ENCODE results near the gene DNER.
"Not testable (repeated sequence)": the region's sequence is repeated elsewhere in the genome, so short reads cannot be mapped to it uniquely, and the experiment has no call there.

Gene DNER

GRCh38 chr2:229519655-229520430 is 194.5 kb downstream of the DNER start:
- Histone ChIP-seq H3K9ac (ENCODE audit: insufficient read length, low read depth) (no peak overlapping the region), H3K27me3 (ENCODE audit: insufficient read depth, insufficient read length) (no peaks in the 10 kb centered on the region), H3K4me1 (ENCODE audit: insufficient read depth, insufficient read length) (no peaks in the 10 kb centered on the region), H3K4me3 (ENCODE audit: insufficient read length, low read depth) (no peak overlapping the region), H3K9me3 (ENCODE audit: insufficient read depth, low read length) (no peaks in the 10 kb centered on the region), H3K36me3 (ENCODE audit: insufficient read depth, insufficient read length, low read length) (no peaks in the 10 kb centered on the region)
- TF ChIP-seq SUZ12 (IDR thresholded peaks at IDR 0.05; ENCODE audit: extremely low read depth, insufficient read depth, insufficient read length) = no peak
- TF ChIP-seq ZNF274 (IDR thresholded peaks at IDR 0.05; ENCODE audit: low read depth, low read length) = no peak
- TF ChIP-seq YY1 (IDR thresholded peaks at IDR 0.05; ENCODE audit: insufficient read depth, insufficient read length) = no peak
- DNase-seq (ENCODE audit: low read depth, low spot score) = no peak

GRCh38 chr2:229514273-229514895 is 200.0 kb downstream of the DNER start:
- TF ChIP-seq YY1 (IDR thresholded peaks at IDR 0.05; ENCODE audit: insufficient read depth, insufficient read length) = no peak
- no peak for TF ChIP-seq SUZ12 (IDR thresholded peaks at IDR 0.05; ENCODE audit: extremely low read depth, insufficient read depth, insufficient read length)
- no peak for TF ChIP-seq ZNF274 (IDR thresholded peaks at IDR 0.05; ENCODE audit: low read depth, low read length)
- no peaks in the 10 kb centered on the region for H3K27me3 ChIP-seq (ENCODE audit: insufficient read depth, insufficient read length)
- DNase-seq (ENCODE audit: low read depth, low spot score) = no peak
- no peaks in the 10 kb centered on the region for H3K9me3 ChIP-seq (ENCODE audit: insufficient read depth, low read length)
- no peaks in the 10 kb centered on the region for H3K36me3 ChIP-seq (ENCODE audit: insufficient read depth, insufficient read length, low read length)
- H3K9ac ChIP-seq (ENCODE audit: insufficient read length, low read depth) = no peak overlapping the region
- no peak overlapping the region for H3K4me3 ChIP-seq (ENCODE audit: insufficient read length, low read depth)
- no peaks in the 10 kb centered on the region for H3K4me1 ChIP-seq (ENCODE audit: insufficient read depth, insufficient read length)

- Histone ChIP-seq H3K27me3 (ENCODE audit: insufficient read depth, insufficient read length) (no peaks in the 10 kb centered on the region), H3K9me3 (ENCODE audit: insufficient read depth, low read length) (no peaks in the 10 kb centered on the region), H3K36me3 (ENCODE audit: insufficient read depth, insufficient read length, low read length) (no peaks in the 10 kb centered on the region), H3K4me3 (ENCODE audit: insufficient read length, low read depth) (no peak overlapping the region), H3K9ac (ENCODE audit: insufficient read length, low read depth) (no peak overlapping the region), H3K4me1 (ENCODE audit: insufficient read depth, insufficient read length) (no peaks in the 10 kb centered on the region)
- no peak for DNase-seq (ENCODE audit: low read depth, low spot score)
- TF ChIP-seq SUZ12 (IDR thresholded peaks at IDR 0.05; ENCODE audit: extremely low read depth, insufficient read depth, insufficient read length) (no peak), ZNF274 (IDR thresholded peaks at IDR 0.05; ENCODE audit: low read depth, low read length) (no peak), YY1 (IDR thresholded peaks at IDR 0.05; ENCODE audit: insufficient read depth, insufficient read length) (no peak)
Observed at GRCh38 chr2:229511524-229511923, 202.8 kb downstream of the DNER start.

- H3K36me3 ChIP-seq (ENCODE audit: insufficient read depth, insufficient read length, low read length); H3K4me3 ChIP-seq (ENCODE audit: insufficient read length, low read depth); H3K9me3 ChIP-seq (ENCODE audit: insufficient read depth, low read length); H3K9ac ChIP-seq (ENCODE audit: insufficient read length, low read depth); DNase-seq (ENCODE audit: low read depth, low spot score); H3K27me3 ChIP-seq (ENCODE audit: insufficient read depth, insufficient read length); H3K4me1 ChIP-seq (ENCODE audit: insufficient read depth, insufficient read length): not testable (repeated sequence)
Observed at GRCh38 chr2:229506699-229507098, 207.7 kb downstream of the DNER start.

- no peak for DNase-seq (ENCODE audit: low read depth, low spot score)
- H3K9me3 ChIP-seq (ENCODE audit: insufficient read depth, low read length) = no peaks in the 10 kb centered on the region
- no peaks in the 10 kb centered on the region for H3K4me1 ChIP-seq (ENCODE audit: insufficient read depth, insufficient read length)
- no peak overlapping the region for H3K9ac ChIP-seq (ENCODE audit: insufficient read length, low read depth)
- TF ChIP-seq ZNF274 (IDR thresholded peaks at IDR 0.05; ENCODE audit: low read depth, low read length) = no peak
- no peak for TF ChIP-seq YY1 (IDR thresholded peaks at IDR 0.05; ENCODE audit: insufficient read depth, insufficient read length)
- TF ChIP-seq SUZ12 (IDR thresholded peaks at IDR 0.05; ENCODE audit: extremely low read depth, insufficient read depth, insufficient read length) = no peak
- H3K36me3 ChIP-seq (ENCODE audit: insufficient read depth, insufficient read length, low read length) = no peaks in the 10 kb centered on the region
- no peaks in the 10 kb centered on the region for H3K27me3 ChIP-seq (ENCODE audit: insufficient read depth, insufficient read length)
- no peak overlapping the region for H3K4me3 ChIP-seq (ENCODE audit: insufficient read length, low read depth)
Observed at GRCh38 chr2:229501051-229501794, 213.1 kb downstream of the DNER start.

- no peak for TF ChIP-seq ZNF274 (IDR thresholded peaks at IDR 0.05; ENCODE audit: low read depth, low read length)
- H3K27me3 ChIP-seq (ENCODE audit: insufficient read depth, insufficient read length) = no peaks in the 10 kb centered on the region
- no peaks in the 10 kb centered on the region for H3K36me3 ChIP-seq (ENCODE audit: insufficient read depth, insufficient read length, low read length)
- no peak for DNase-seq (ENCODE audit: low read depth, low spot score)
- H3K4me3 ChIP-seq (ENCODE audit: insufficient read length, low read depth) = no peak overlapping the region
- no peak overlapping the region for H3K9ac ChIP-seq (ENCODE audit: insufficient read length, low read depth)
- H3K9me3 ChIP-seq (ENCODE audit: insufficient read depth, low read length) = peaks cover 10% of the 10 kb centered on the region
- H3K4me1 ChIP-seq (ENCODE audit: insufficient read depth, insufficient read length) = no peaks in the 10 kb centered on the region
Observed at GRCh38 chr2:229492034-229492433, 222.3 kb downstream of the DNER start.

GRCh38 chr2:229490167-229490566 is 224.2 kb downstream of the DNER start:
- peaks cover 10% of the 10 kb centered on the region for H3K9me3 ChIP-seq (ENCODE audit: insufficient read depth, low read length)
- H3K4me3 ChIP-seq (ENCODE audit: insufficient read length, low read depth) = no peak overlapping the region
- TF ChIP-seq SUZ12 (IDR thresholded peaks at IDR 0.05; ENCODE audit: extremely low read depth, insufficient read depth, insufficient read length) (no peak), ZNF274 (IDR thresholded peaks at IDR 0.05; ENCODE audit: low read depth, low read length) (no peak), YY1 (IDR thresholded peaks at IDR 0.05; ENCODE audit: insufficient read depth, insufficient read length) (no peak)
- no peaks in the 10 kb centered on the region for H3K27me3 ChIP-seq (ENCODE audit: insufficient read depth, insufficient read length)
- H3K9ac ChIP-seq (ENCODE audit: insufficient read length, low read depth) = no peak overlapping the region
- DNase-seq (ENCODE audit: low read depth, low spot score) = no peak
- H3K36me3 ChIP-seq (ENCODE audit: insufficient read depth, insufficient read length, low read length) = no peaks in the 10 kb centered on the region
- H3K4me1 ChIP-seq (ENCODE audit: insufficient read depth, insufficient read length) = peaks cover 2% of the 10 kb centered on the region
